K562 (cell line): ENCODE data around the gene JUND. TPM values are rescaled to one million over a fixed set of nuclear protein-coding genes. Genes with fewer than 3 reads are reported as not detected.
A peak's percentile ranks its signal among the peaks of the same experiment; 100 is the strongest.

Source experiments
- CEBPZ ChIP-seq: fragments of 150-350 bp; IDR thresholded peaks from 2 replicates; pipeline ENCODE4 v1.6.1; 2014; ENCODE audit warnings: low read depth, mild to moderate bottlenecking, low read length, borderline replicate concordance
- ELF4 ChIP-seq: fragments of 450-650 bp; formaldehyde crosslinking; IDR thresholded peaks from 2 replicates; pipeline ENCODE4 v1.4.0; 2022; ENCODE audit warnings: missing genetic modification characterization
- ESRRA ChIP-seq: fragments of 450-650 bp; IDR thresholded peaks from 2 replicates; pipeline ENCODE4 v1.6.1; 2014; ENCODE audit warnings: low read depth, mild to moderate bottlenecking, moderate library complexity, borderline replicate concordance
- ETS1 ChIP-seq: conservative IDR thresholded peaks from 2 replicates; pipeline ENCODE4 v1.6.1; 2011; ENCODE audit warnings: low read depth, mild to moderate bottlenecking, low read length; ENCODE audit not compliant: control insufficient read depth
- EWSR1 ChIP-seq: fragments of 450-650 bp; IDR thresholded peaks from 2 replicates; pipeline ENCODE4 v1.6.1; 2018; ENCODE audit warnings: borderline replicate concordance, mild to moderate bottlenecking, low read depth, moderate library complexity; ENCODE audit not compliant: partially characterized antibody
- FOXA1 ChIP-seq: fragments of 450-650 bp; IDR thresholded peaks from 2 replicates; pipeline ENCODE4 v1.6.1; 2016; ENCODE audit warnings: mild to moderate bottlenecking, borderline replicate concordance
- FOXK1 ChIP-seq: sonication (generic); formaldehyde crosslinking; IDR thresholded peaks from 2 replicates; pipeline ENCODE4 v1.8.0; 2022; ENCODE audit warnings: missing genetic modification reagents, mild to moderate bottlenecking, borderline replicate concordance
- GATAD2B ChIP-seq: fragments of 450-650 bp; IDR thresholded peaks from 2 replicates; pipeline ENCODE4 v1.6.1; 2017; ENCODE audit warnings: mild to moderate bottlenecking, borderline replicate concordance
- GTF2E2 ChIP-seq: fragments of 200-800 bp; sonication (Bioruptor generic); IDR thresholded peaks from 2 replicates; pipeline ENCODE4 v1.6.1; 2016; ENCODE audit warnings: missing genetic modification characterization, missing compliant biosample characterization
- GTF2F1 ChIP-seq: IDR thresholded peaks from 2 replicates; pipeline ENCODE4 v1.6.1; 2011; ENCODE audit warnings: low read depth, low read length, improper control_type of control experiment
- NONO ChIP-seq, 2 experiments: fragments of 200-400 bp in 1 of 2; fragments of 450-650 bp in 1 of 2; formaldehyde crosslinking in 1 of 2; IDR thresholded peaks; 2 replicates each; pipeline ENCODE4 v1.6.1; 2017; ENCODE audit warnings: low read depth in 2 of 2, mild to moderate bottlenecking in 2 of 2, moderate library complexity in 2 of 2, low read length in 1 of 2
- SMAD3 ChIP-seq: fragments of 450-650 bp; formaldehyde crosslinking; conservative IDR thresholded peaks from 2 replicates; pipeline ENCODE4 v1.4.0; 2020; ENCODE audit warnings: mild to moderate bottlenecking
- SMARCA5 ChIP-seq: fragments of 450-650 bp; IDR thresholded peaks from 2 replicates; pipeline ENCODE4 v1.6.1; 2016
- SNAPC5 ChIP-seq: fragments of 250-450 bp; sonication (Bioruptor Pico); IDR thresholded peaks from 2 replicates; pipeline ENCODE4 v1.8.0; 2021; ENCODE audit warnings: moderate library complexity, mild to moderate bottlenecking, inconsistent platforms
- TBL1XR1 ChIP-seq, 2 experiments: IDR thresholded peaks; 2 replicates each; pipeline ENCODE4 v1.6.1; 2012; ENCODE audit warnings: improper control_type of control experiment in 2 of 2, low read length in 2 of 2, mild to moderate bottlenecking in 1 of 2
- TCF3 ChIP-seq: sonication (generic); formaldehyde crosslinking; IDR thresholded peaks from 2 replicates; pipeline ENCODE4 v1.4.0; 2020; ENCODE audit warnings: mild to moderate bottlenecking, missing genetic modification reagents
- USF2 ChIP-seq: sonication (generic); formaldehyde crosslinking; IDR thresholded peaks from 2 replicates; pipeline ENCODE4 v1.5.0; 2020; ENCODE audit warnings: missing genetic modification reagents
- VEZF1 ChIP-seq: fragments of 200-800 bp; sonication (Bioruptor generic); IDR thresholded peaks from 2 replicates; pipeline ENCODE4 v1.6.1; 2017; ENCODE audit warnings: missing genetic modification characterization, missing compliant biosample characterization
- ZNF24 ChIP-seq: fragments of 450-650 bp; IDR thresholded peaks from 2 replicates; pipeline ENCODE4 v1.6.1; 2016
- polyA plus RNA-seq, 8 experiments: library from polyadenylated mRNA; depleted of rRNA in 4 of 8; stranded (reverse) in 5 of 8; unstranded in 3 of 8; fragments of >200 nt; fragmentation: Nextera tagmentation in 2 of 8; fragmentation: Illumina TruSeq in 1 of 8; extraction: Ambion mirVana in 2 of 8; extraction: Trizol in 1 of 8; gene quantifications; 2 replicates each; pipeline versions ENCODE4 v1.2.1 to v1.2.3, GENCODE V29; 2011 to 2014; ENCODE audit warnings: inconsistent platforms in 1 of 8, missing spikeins in 1 of 8
- total RNA-seq, 7 experiments: library from RNA; depleted of rRNA in 6 of 7; stranded (reverse); fragments of >200 nt in 6 of 7; fragmentation: Illumina TruSeq in 2 of 7; extraction: Trizol in 2 of 7; gene quantifications; 2 replicates each; pipeline versions ENCODE4 v1.2.1 to v1.2.3, GENCODE V29; 2011 to 2021; ENCODE audit warnings: low replicate concordance in 1 of 7

JUND gene
- total and polyA plus RNA-seq, 9 of the 15 experiments (the other 6 are each of a cell fraction or from before 2014, with no cell fraction given) = 6.4 to 286 (median 42.3) TPM

- TF ChIP-seq TCF3 = peak; percentile 69
- peak; percentile 65; the same call in 1 of the 2 replicates for TF ChIP-seq ETS1
- TF ChIP-seq ZNF24 = no peak
- no peak for TF ChIP-seq EWSR1
- TF ChIP-seq VEZF1 (CRISPR knock-in tag) = peak; percentile 64
- TF ChIP-seq USF2 = peak; percentile 26; the same call in 1 of the 2 replicates
- TF ChIP-seq TBL1XR1 (IDR thresholded peaks at IDR 0.05; ENCODE audit: low read length in 2 of 2) = no peak
- TF ChIP-seq SMAD3 (CRISPR knock-in tag) = 0 out of 2 replicates have a peak, but pooled peaks have one; percentile 24
- no peak for TF ChIP-seq GTF2F1
- 0 out of 4 replicates have a peak, but pooled peaks of 1 of the 2 experiments have one; percentile 9 for TF ChIP-seq NONO (IDR thresholded peaks at IDR 0.05; ENCODE audit: low read depth in 2 of 2, low read length in 1 of 2)
- TF ChIP-seq FOXA1 = no peak
- TF ChIP-seq ELF4 (CRISPR knock-in tag) = no peak
- TF ChIP-seq GATAD2B = 0 out of 2 replicates have a peak, but pooled peaks have one; percentile 58
- no peak for TF ChIP-seq CEBPZ
- TF ChIP-seq FOXK1 (CRISPR knock-in tag) = no peak
- TF ChIP-seq GTF2E2 (tag) = 0 out of 2 replicates have a peak, but pooled peaks have one; percentile 30
- TF ChIP-seq SMARCA5 = no peak
- TF ChIP-seq ESRRA = no peak
- no peak for TF ChIP-seq SNAPC5
These were observed 36.8 kb upstream of the JUND start (continued) for GRCh38 chr19:18317961-18318800.
